ENCODE results near the gene BORA. TPM values are rescaled to one million over a fixed set of nuclear protein-coding genes. Genes with fewer than 3 reads are reported as not detected.

BORA gene
- total RNA-seq, 4 donors from 2014 or later: 0.78 to 3.3 (median 1.9) TPM

DNA sequence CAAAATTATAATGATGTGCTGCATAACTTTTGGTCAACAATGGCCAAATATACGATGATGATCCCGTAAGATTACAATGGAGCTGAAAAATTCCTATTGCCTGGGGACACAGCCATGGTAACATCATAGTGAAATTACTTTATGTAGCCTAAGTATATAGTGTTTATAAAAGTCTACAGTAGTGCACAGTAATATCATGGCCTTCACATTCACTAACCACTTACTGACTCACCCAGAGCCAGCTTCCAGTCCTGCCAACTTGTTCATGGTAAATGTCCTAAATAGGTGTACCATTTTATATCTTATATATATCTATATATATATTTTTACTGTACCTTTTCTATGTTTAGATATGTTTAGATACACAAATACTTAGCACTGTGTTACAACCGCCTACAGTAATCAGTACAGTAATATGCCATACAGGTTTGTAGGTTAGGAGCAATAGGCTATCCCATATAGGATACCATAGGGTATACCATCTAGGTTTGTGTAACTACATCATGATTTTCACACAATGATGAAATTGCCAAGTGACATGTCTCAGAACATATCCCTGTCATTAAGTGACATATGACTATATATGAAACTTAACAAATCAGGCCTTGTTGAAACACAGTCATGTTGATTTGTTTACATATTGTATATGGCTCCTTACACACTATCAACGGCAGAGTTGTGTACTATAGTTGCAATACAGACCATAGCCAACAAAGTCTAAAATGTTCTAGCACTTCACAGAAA lies 30.2 kb downstream of the BORA start:
- no peaks in the 10 kb centered on the region for H3K27me3 ChIP-seq
- H3K4me3 ChIP-seq: no peak overlapping the region
- 72 to 74% methylated on average over 4 of the region's 4 CpGs for WGBS, 2 donors
- no peaks in the 10 kb centered on the region for H3K4me1 ChIP-seq
- no peak overlapping the region for H3K27ac ChIP-seq
- H3K9me3 ChIP-seq: no peaks in the 10 kb centered on the region
- no peak for DNase-seq (ENCODE audit: low spot score in 2 of 2)
- H3K36me3 ChIP-seq: peaks cover 0 to 97% (median 42%) of the 10 kb centered on the region in 3 donors
- TF ChIP-seq POLR2A (IDR thresholded peaks at IDR 0.05) (no peak), EP300 (IDR thresholded peaks at IDR 0.05) (no peak)
- TF ChIP-seq, protein P1, sequence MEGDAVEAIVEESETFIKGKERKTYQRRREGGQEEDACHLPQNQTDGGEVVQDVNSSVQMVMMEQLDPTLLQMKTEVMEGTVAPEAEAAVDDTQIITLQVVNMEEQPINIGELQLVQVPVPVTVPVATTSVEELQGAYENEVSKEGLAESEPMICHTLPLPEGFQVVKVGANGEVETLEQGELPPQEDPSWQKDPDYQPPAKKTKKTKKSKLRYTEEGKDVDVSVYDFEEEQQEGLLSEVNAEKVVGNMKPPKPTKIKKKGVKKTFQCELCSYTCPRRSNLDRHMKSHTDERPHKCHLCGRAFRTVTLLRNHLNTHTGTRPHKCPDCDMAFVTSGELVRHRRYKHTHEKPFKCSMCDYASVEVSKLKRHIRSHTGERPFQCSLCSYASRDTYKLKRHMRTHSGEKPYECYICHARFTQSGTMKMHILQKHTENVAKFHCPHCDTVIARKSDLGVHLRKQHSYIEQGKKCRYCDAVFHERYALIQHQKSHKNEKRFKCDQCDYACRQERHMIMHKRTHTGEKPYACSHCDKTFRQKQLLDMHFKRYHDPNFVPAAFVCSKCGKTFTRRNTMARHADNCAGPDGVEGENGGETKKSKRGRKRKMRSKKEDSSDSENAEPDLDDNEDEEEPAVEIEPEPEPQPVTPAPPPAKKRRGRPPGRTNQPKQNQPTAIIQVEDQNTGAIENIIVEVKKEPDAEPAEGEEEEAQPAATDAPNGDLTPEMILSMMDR (IDR thresholded peaks at IDR 0.05): no peak

- H3K4me1 ChIP-seq: no peaks in the 10 kb centered on the region
- no peak for DNase-seq (ENCODE audit: low spot score in 2 of 2)
- H3K4me3 ChIP-seq: no peak overlapping the region
- TF ChIP-seq, protein P1 (IDR thresholded peaks at IDR 0.05): no peak
- TF ChIP-seq POLR2A (IDR thresholded peaks at IDR 0.05) (no peak), EP300 (IDR thresholded peaks at IDR 0.05) (no peak)
- no peak overlapping the region for H3K27ac ChIP-seq
- WGBS, 2 donors: 87 to 94% methylated on average over 3 of the region's 3 CpGs
- H3K9me3 ChIP-seq: no peaks in the 10 kb centered on the region
- peaks cover 0 to 100% (median 49%) of the 10 kb centered on the region in 3 donors for H3K36me3 ChIP-seq
- no peaks in the 10 kb centered on the region for H3K27me3 ChIP-seq
These were observed 32.5 kb downstream of the BORA start for GRCh38 chr13:72760189-72760588.

DNA sequence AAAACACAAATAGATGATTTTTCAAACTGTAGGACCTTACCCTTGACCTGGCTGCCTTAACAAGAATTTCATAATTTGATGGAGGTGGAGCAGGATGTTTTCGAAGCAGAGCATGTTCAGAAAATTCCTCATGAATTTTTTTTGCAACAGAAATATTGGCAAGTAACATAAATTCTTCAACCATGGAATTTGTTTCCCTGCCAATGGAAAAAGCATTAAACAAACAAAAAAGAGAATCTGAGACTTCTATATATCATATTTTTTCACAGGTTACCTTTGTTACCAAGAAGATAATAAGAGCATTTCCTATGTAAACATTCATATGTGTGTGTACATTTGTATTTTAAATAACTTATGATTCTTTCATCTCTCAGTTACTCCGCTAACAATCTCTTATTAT lies 35.7 kb downstream of the BORA start:
- 58 to 69% methylated on average over 2 of the region's 2 CpGs for WGBS, 2 donors
- TF ChIP-seq, protein P1 (IDR thresholded peaks at IDR 0.05): no peak
- TF ChIP-seq EP300 (IDR thresholded peaks at IDR 0.05) (no peak), POLR2A (IDR thresholded peaks at IDR 0.05) (no peak)
- no peak for DNase-seq (ENCODE audit: low spot score in 2 of 2)
- Histone ChIP-seq H3K36me3 (peaks cover 0 to 100% (median 36%) of the 10 kb centered on the region in 3 donors), H3K4me3 (no peak overlapping the region), H3K9me3 (no peaks in the 10 kb centered on the region), H3K4me1 (no peaks in the 10 kb centered on the region), H3K27me3 (no peaks in the 10 kb centered on the region), H3K27ac (peak overlapping the region in 1 of 4 donors; percentile 36)

DNA sequence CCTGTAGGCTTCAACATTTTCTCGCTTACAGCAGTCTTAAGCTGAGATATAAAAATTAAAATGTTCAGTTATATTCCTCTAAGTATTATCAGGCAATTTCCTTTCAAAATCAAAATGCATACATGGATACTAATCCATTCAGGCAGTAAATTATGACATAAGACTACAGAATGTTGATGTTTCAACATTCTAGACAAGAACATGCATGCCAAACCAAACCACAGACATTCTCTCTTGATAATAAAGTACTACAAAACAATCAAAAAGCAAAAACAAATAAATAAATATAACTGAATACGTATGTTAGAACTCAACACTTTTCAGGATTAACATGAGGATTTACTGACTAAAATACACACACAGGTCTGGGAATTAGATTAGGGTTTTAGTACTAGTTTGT lies 46.3 kb downstream of the BORA start:
- no peak for TF ChIP-seq EP300 (IDR thresholded peaks at IDR 0.05)
- no peak for TF ChIP-seq POLR2A (IDR thresholded peaks at IDR 0.05)
- TF ChIP-seq, protein P1 (IDR thresholded peaks at IDR 0.05): no peak
- no peaks in the 10 kb centered on the region for H3K9me3 ChIP-seq
- H3K27me3 ChIP-seq: no peaks in the 10 kb centered on the region
- H3K4me1 ChIP-seq: peaks cover 0 to 15% (median 1%) of the 10 kb centered on the region in 4 donors
- peaks cover 0 to 89% (median 10%) of the 10 kb centered on the region in 3 donors for H3K36me3 ChIP-seq
- no peak for DNase-seq (ENCODE audit: low spot score in 2 of 2)
- H3K4me3 ChIP-seq: no peak overlapping the region
- H3K27ac ChIP-seq: no peak overlapping the region
- WGBS, 2 donors: 71 to 78% methylated on average over 2 of the region's 2 CpGs

Measured in tibial nerve (tissue), 4 donors.